SK-N-SH (cell line): Measurements from ENCODE around the gene CCNY. TPM values are rescaled to one million over a fixed set of nuclear protein-coding genes. Genes with fewer than 3 reads are reported as not detected.
A peak's percentile ranks its signal among the peaks of the same experiment; 100 is the strongest.

Experiments used
- CTCF ChIA-PET: fragments of 300-600, 350-600 bp; formaldehyde crosslinking; extraction: SDS; loops from one replicate; lab custom pipeline; 2021; lab: Yijun Ruan, JAX
- POLR2A ChIA-PET: fragments of 350-600 bp; sonication (Branson Sonifier 250); formaldehyde crosslinking; extraction: SDS; loops from one replicate; lab custom pipeline; 2020; ENCODE audit warnings: antibody characterized with exemption, inconsistent platforms; lab: Yijun Ruan, JAX
- DNase-seq: peaks from one replicate; pipeline ENCODE4 v3.0.0; 2012
- H2AFZ ChIP-seq: fragments of 200-600 bp; sonication (generic); 2 replicates; pipeline ENCODE4 v1.8.1; 2016; ENCODE audit warnings: antibody characterized with exemption, mild to moderate bottlenecking, low read depth
- H3F3A ChIP-seq: fragments of 200-600 bp; sonication (generic); replicated peaks from 2 replicates; pipeline ENCODE3; 2016; ENCODE audit warnings: antibody characterized with exemption, mild to moderate bottlenecking; ENCODE audit not compliant: insufficient read depth
- H3K27ac ChIP-seq, 2 experiments: fragments of 200-500 bp in 1 of 2; fragments of 200-600 bp in 1 of 2; sonication (Bioruptor generic) in 1 of 2; sonication (generic), shearing (Covaris generic) in 1 of 2; 2 replicates each; pipeline versions ENCODE4 v1.5.1 to v1.6.1; 2014 to 2016; ENCODE audit warnings: low read depth in 2 of 2, inconsistent platforms in 1 of 2, low read length in 1 of 2, mild to moderate bottlenecking in 1 of 2, mixed read lengths in 1 of 2
- H3K27me3 ChIP-seq: fragments of 200-600 bp; sonication (generic), shearing (Covaris generic); 2 replicates; pipeline ENCODE4 v1.6.1; 2016; ENCODE audit warnings: mixed run types; ENCODE audit not compliant: insufficient read depth
- H3K36me3 ChIP-seq, 2 experiments: fragments of 200-500 bp in 1 of 2; fragments of 200-600 bp in 1 of 2; sonication (Bioruptor generic) in 1 of 2; sonication (generic) in 1 of 2; replicated peaks in 1 of 2; 2 replicates each; pipeline versions ENCODE3 to v1.5.1; 2014 to 2016; ENCODE audit warnings: low read length in 1 of 2, mild to moderate bottlenecking in 1 of 2; ENCODE audit not compliant: insufficient read depth in 2 of 2, control insufficient read depth in 1 of 2
- H3K4me1 ChIP-seq, 2 experiments: fragments of 200-500 bp in 1 of 2; fragments of 200-600 bp in 1 of 2; sonication (Bioruptor generic) in 1 of 2; sonication (generic), shearing (Covaris generic) in 1 of 2; 2 replicates each; pipeline versions ENCODE4 v1.5.1 to v1.6.1; 2014 to 2016; ENCODE audit warnings: low read depth in 1 of 2, low read length in 1 of 2, mixed run types in 1 of 2; ENCODE audit not compliant: insufficient read depth in 2 of 2, control insufficient read depth in 1 of 2
- H3K4me2 ChIP-seq: fragments of 200-600 bp; sonication (generic), shearing (Covaris generic); 2 replicates; pipeline ENCODE4 v1.6.1; 2017; ENCODE audit warnings: mixed run types
- H3K4me3 ChIP-seq, 2 experiments: fragments of 200-500 bp in 1 of 2; fragments of 200-600 bp in 1 of 2; sonication (Bioruptor generic) in 1 of 2; sonication (generic), shearing (Covaris generic) in 1 of 2; 2 replicates each; pipeline versions ENCODE4 v1.5.1 to v1.8.1; 2014 to 2016; ENCODE audit warnings: low read depth in 2 of 2, inconsistent platforms in 1 of 2, low read length in 1 of 2, mild to moderate bottlenecking in 1 of 2, mixed read lengths in 1 of 2, moderate library complexity in 1 of 2
- H3K79me2 ChIP-seq: fragments of 200-600 bp; sonication (generic); 2 replicates; pipeline ENCODE4 v1.8.1; 2017; ENCODE audit warnings: mild to moderate bottlenecking; ENCODE audit not compliant: insufficient read depth
- H3K9ac ChIP-seq: fragments of 200-600 bp; sonication (generic); 2 replicates; pipeline ENCODE4 v1.6.1; 2017; ENCODE audit warnings: mixed run types
- H3K9me2 ChIP-seq: fragments of 200-600 bp; sonication (generic); 2 replicates; pipeline ENCODE4 v1.6.1; 2017; ENCODE audit warnings: mixed run types
- H3K9me3 ChIP-seq: fragments of 200-600 bp; sonication (generic); 2 replicates; pipeline ENCODE4 v1.6.1; 2017; ENCODE audit warnings: mixed run types, mild to moderate bottlenecking, moderate library complexity
- H4K20me1 ChIP-seq: fragments of 200-600 bp; sonication (generic); 2 replicates; pipeline ENCODE4 v1.6.1; 2017; ENCODE audit warnings: mild to moderate bottlenecking, mixed run types; ENCODE audit not compliant: insufficient read depth
- CHD2 ChIP-seq: fragments of 150-350 bp; IDR thresholded peaks from 2 replicates; pipeline ENCODE4 v1.6.1; 2018; ENCODE audit warnings: low read length; ENCODE audit not compliant: partially characterized antibody
- ELF1 ChIP-seq: IDR thresholded peaks from 2 replicates; pipeline ENCODE4 v1.4.0; 2012
- EP300 ChIP-seq, 2 experiments: IDR thresholded peaks; 2 replicates each; pipeline versions ENCODE4 v1.4.0 to v1.6.1; 2012; ENCODE audit warnings: borderline replicate concordance in 1 of 2, low read depth in 1 of 2, low read length in 1 of 2
- FOXJ3 ChIP-seq: sonication (generic); formaldehyde crosslinking; IDR thresholded peaks from 2 replicates; pipeline ENCODE4 v1.5.1; 2020; ENCODE audit warnings: mild to moderate bottlenecking, missing genetic modification reagents
- GABPA ChIP-seq: IDR thresholded peaks from 2 replicates; pipeline ENCODE4 v1.4.0; 2012; ENCODE audit warnings: low read depth, mild to moderate bottlenecking
- GATA2 ChIP-seq: sonication (generic); formaldehyde crosslinking; IDR thresholded peaks from 2 replicates; pipeline ENCODE4 v1.5.0; 2020; ENCODE audit warnings: mild to moderate bottlenecking, missing genetic modification reagents
- JUND ChIP-seq: IDR thresholded peaks from 2 replicates; pipeline ENCODE4 v1.4.0; 2012
- MEF2A ChIP-seq: IDR thresholded peaks from 2 replicates; pipeline ENCODE4 v1.4.0; 2012; ENCODE audit warnings: low read depth, borderline replicate concordance
- NFIC ChIP-seq: IDR thresholded peaks from 2 replicates; pipeline ENCODE4 v1.4.0; 2012; ENCODE audit warnings: borderline replicate concordance
- NRF1 ChIP-seq: IDR thresholded peaks from 2 replicates; pipeline ENCODE4 v1.6.1; 2012; ENCODE audit warnings: low read depth, mild to moderate bottlenecking, low read length
- PBX3 ChIP-seq: IDR thresholded peaks from 2 replicates; pipeline ENCODE4; 2012
- POLR2AphosphoS5 ChIP-seq: IDR thresholded peaks from 2 replicates; pipeline ENCODE4 v1.6.1; 2012; ENCODE audit warnings: low read depth, low read length
- RCOR1 ChIP-seq: fragments of 150-350 bp; IDR thresholded peaks from 2 replicates; pipeline ENCODE4 v1.6.1; 2017; ENCODE audit warnings: antibody characterized with exemption, low read length
- REST ChIP-seq: IDR thresholded peaks from 2 replicates; pipeline ENCODE4 v1.6.1; 2012; ENCODE audit warnings: mild to moderate bottlenecking, low read depth, low read length, moderate library complexity
- RFX5 ChIP-seq: IDR thresholded peaks from 2 replicates; pipeline ENCODE4 v1.6.1; 2012; ENCODE audit warnings: mild to moderate bottlenecking, improper control_type of control experiment, low read length
- RXRA ChIP-seq: IDR thresholded peaks from 2 replicates; pipeline ENCODE4 v1.4.0; 2012; ENCODE audit warnings: low read depth, mild to moderate bottlenecking, borderline replicate concordance
- SIN3A ChIP-seq: IDR thresholded peaks from 2 replicates; pipeline ENCODE4 v1.6.1; 2012; ENCODE audit warnings: low read depth, mild to moderate bottlenecking, low read length, moderate library complexity, borderline replicate concordance
- SMC3 ChIP-seq: IDR thresholded peaks from 2 replicates; pipeline ENCODE4 v1.6.1; 2012; ENCODE audit warnings: low read depth, low read length, improper control_type of control experiment
- TAF1 ChIP-seq: IDR thresholded peaks from 2 replicates; pipeline ENCODE4 v1.6.1; 2012; ENCODE audit warnings: low read depth, mild to moderate bottlenecking, low read length, moderate library complexity, borderline replicate concordance
- TCF12 ChIP-seq: IDR thresholded peaks from 2 replicates; pipeline ENCODE4 v1.4.0; 2012
- USF2 ChIP-seq: fragments of 150-350 bp; IDR thresholded peaks from 2 replicates; pipeline ENCODE4 v1.6.1; 2017; ENCODE audit warnings: antibody characterized with exemption, low read length, low read depth, borderline replicate concordance
- WGBS: methylation state at CpG from one replicate; pipeline ENCODE4 v1.1.6; 2017; ENCODE audit warnings: low lambda C conversion rate; 5-methylcytosine and 5-hydroxymethylcytosine counted together
- polyA plus RNA-seq, 3 experiments: library from polyadenylated mRNA; depleted of rRNA; stranded (reverse); fragments of >200 nt; gene quantifications; 2 replicates each; pipeline ENCODE4 v1.2.3, GENCODE V29; 2012

The CCNY gene
- polyA plus RNA-seq, 1 of the 3 experiments (the other 2 are of a cell fraction) = 29.4 TPM

- Histone ChIP-seq H3K9me2 (no peaks in the 10 kb centered on the region), H3F3A (peaks cover 29% of the 10 kb centered on the region), H3K36me3 (no peaks in the 10 kb centered on the region), H4K20me1 (peaks cover 22% of the 10 kb centered on the region), H3K9me3 (no peaks in the 10 kb centered on the region), H3K4me1 (peaks cover 33 to 49% of the 10 kb centered on the region in 2 experiments; a peak in 3 of 4 replicates), H3K9ac (peak overlapping the region; percentile 44), H3K4me3 (no peak overlapping the region), H3K27me3 (no peaks in the 10 kb centered on the region), H2AFZ (no peak overlapping the region), H3K4me2 (peak overlapping the region; percentile 66), H3K79me2 (peaks cover 94% of the 10 kb centered on the region), H3K27ac (peak overlapping the region; percentile 83 to 89)
- TF ChIP-seq CHD2 (no peak), SMC3 (no peak), RCOR1 (no peak), ELF1 (no peak), RFX5 (no peak), FOXJ3 (CRISPR knock-in tag) (no peak), EP300 (IDR thresholded peaks at IDR 0.05; ENCODE audit: borderline replicate concordance in 1 of 2, low read depth in 1 of 2, low read length in 1 of 2) (no peak), GATA2 (no peak), USF2 (no peak), REST (no peak)
- ChIA-PET CTCF (interaction anchor here (1.0 to 2.3 kb wide), 4 partner anchors 12 to 181 kb away, joined by 4 to 8 read pairs (median 4); no protein-coding TSS in a partner anchor), POLR2A (no interaction called here)
- DNase-seq = no peak
- 76% methylated on average over 11 of the region's 11 CpGs for WGBS
Measured at GRCh38 chr10:35420827-35421552, 84.7 kb downstream of the CCNY start.

- Histone ChIP-seq H3K4me3 (no peak overlapping the region), H2AFZ (no peak overlapping the region), H3K4me2 (peak overlapping the region; percentile 66), H3K36me3 (no peaks in the 10 kb centered on the region), H3K27ac (peak overlapping the region; percentile 83 to 89), H3K79me2 (peaks cover 94% of the 10 kb centered on the region), H3F3A (peaks cover 29% of the 10 kb centered on the region), H3K4me1 (peaks cover 32 to 49% of the 10 kb centered on the region in 2 experiments; a peak in 3 of 4 replicates), H3K9me3 (no peaks in the 10 kb centered on the region), H3K9ac (peak overlapping the region; percentile 44; the same call in 1 of the 2 replicates), H3K9me2 (no peaks in the 10 kb centered on the region), H3K27me3 (no peaks in the 10 kb centered on the region), H4K20me1 (peaks cover 17% of the 10 kb centered on the region)
- WGBS = 8% methylated on average over 5 of the region's 5 CpGs
- no peak for DNase-seq
- POLR2A ChIA-PET = no interaction called here
- CTCF ChIA-PET = interaction anchor here (1.0 to 2.3 kb wide), 4 partner anchors 11 to 142 kb away, joined by 3 to 8 read pairs (median 4); no protein-coding TSS in a partner anchor
- TF ChIP-seq ELF1 = no peak
- TF ChIP-seq JUND = peak; percentile 84
- no peak for TF ChIP-seq MEF2A
- peak; percentile 81; the same call in 1 of the 2 replicates for TF ChIP-seq TCF12
- no peak for TF ChIP-seq SIN3A
- TF ChIP-seq POLR2AphosphoS5 = 0 out of 2 replicates have a peak, but pooled peaks have one; percentile 25
- TF ChIP-seq CHD2 = no peak
- TF ChIP-seq PBX3 = peak; percentile 59
- no peak for TF ChIP-seq RXRA
- TF ChIP-seq TAF1 = no peak
- TF ChIP-seq NRF1 = no peak
- peak in 1 of 2 experiments; percentile 45; a peak in 1 of 4 replicates for TF ChIP-seq EP300 (IDR thresholded peaks at IDR 0.05; ENCODE audit: borderline replicate concordance in 1 of 2, low read depth in 1 of 2, low read length in 1 of 2)
- no peak for TF ChIP-seq GABPA
- peak; percentile 25; the same call in 1 of the 2 replicates for TF ChIP-seq NFIC
Measured at GRCh38 chr10:35421553-35422178, 85.4 kb downstream of the CCNY start.
